SK-N-SH treated with all-trans-retinoic acid at 6 μM for 48 hours (cell line): Measurements from ENCODE around the gene DNM1.

ENCODE experiments used
- ATAC-seq: fragments of 200-7000 bp; cut with Tn5 transposase; 3 replicates; pipeline ENCODE4 v1.9.1; 2020; ENCODE audit warnings: mild to moderate bottlenecking, moderate library complexity
- ARNTL ChIP-seq: fragments of 450-650 bp; formaldehyde crosslinking; IDR thresholded peaks from 2 replicates; pipeline ENCODE4 v1.5.0; 2020; ENCODE audit warnings: low read depth, mild to moderate bottlenecking, moderate library complexity, borderline replicate concordance
- BACH2 ChIP-seq: fragments of 250-450 bp; sonication (Bioruptor Pico); IDR thresholded peaks from 2 replicates; pipeline ENCODE4 v1.9.0; 2021; ENCODE audit warnings: mild to moderate bottlenecking, borderline replicate concordance
- ESRRG ChIP-seq: fragments of 250-450 bp; sonication (Bioruptor Pico); IDR thresholded peaks from 2 replicates; pipeline ENCODE4 v1.6.1; 2021; ENCODE audit warnings: mild to moderate bottlenecking
- GLIS3 ChIP-seq: fragments of 250-450 bp; sonication (Bioruptor Pico); IDR thresholded peaks from 2 replicates; pipeline ENCODE4 v1.5.0; 2020; ENCODE audit warnings: mild to moderate bottlenecking, moderate library complexity
- ISL1 ChIP-seq: fragments of 250-450 bp; sonication (Bioruptor Pico); IDR thresholded peaks from 2 replicates; pipeline ENCODE4 v2.1.2; 2022; ENCODE audit warnings: mild to moderate bottlenecking, moderate library complexity
- OSR1 ChIP-seq: fragments of 250-450 bp; sonication (Bioruptor Pico); IDR thresholded peaks from 2 replicates; pipeline ENCODE4 v1.8.0; 2022; ENCODE audit warnings: moderate library complexity, mild to moderate bottlenecking, inconsistent platforms
- PPARA ChIP-seq: fragments of 250-450 bp; sonication (Bioruptor Pico); IDR thresholded peaks from 2 replicates; pipeline ENCODE4 v1.5.0; 2020; ENCODE audit warnings: mild to moderate bottlenecking, borderline replicate concordance
- RARB ChIP-seq: fragments of 250-450 bp; sonication (Bioruptor Pico); IDR thresholded peaks from 2 replicates; pipeline ENCODE4 v1.8.0; 2021; ENCODE audit warnings: mild to moderate bottlenecking, moderate library complexity
- SNAI2 ChIP-seq: fragments of 250-450 bp; sonication (Bioruptor Pico); IDR thresholded peaks from 2 replicates; pipeline ENCODE4 v1.5.0; 2020; ENCODE audit warnings: mild to moderate bottlenecking, moderate library complexity
- TCF4 ChIP-seq: fragments of 250-450 bp; sonication (Bioruptor Pico); IDR thresholded peaks from 2 replicates; pipeline ENCODE4 v1.8.0; 2021; ENCODE audit warnings: mild to moderate bottlenecking, moderate library complexity, borderline replicate concordance
- TOX ChIP-seq: fragments of 250-450 bp; sonication (Bioruptor Pico); IDR thresholded peaks from 2 replicates; pipeline ENCODE4 v1.8.0; 2021; ENCODE audit warnings: mild to moderate bottlenecking, moderate library complexity, borderline replicate concordance
- ZC3H10 ChIP-seq: fragments of 250-450 bp; sonication (Bioruptor Pico); IDR thresholded peaks from 2 replicates; pipeline ENCODE4 v1.5.1; 2021; ENCODE audit warnings: mild to moderate bottlenecking, moderate library complexity
- ZFP30 ChIP-seq: fragments of 450-650 bp; formaldehyde crosslinking; IDR thresholded peaks from 2 replicates; pipeline ENCODE4 v1.5.0; 2022; ENCODE audit warnings: mild to moderate bottlenecking, moderate library complexity
- ZNF565 ChIP-seq: fragments of 450-650 bp; formaldehyde crosslinking; conservative IDR thresholded peaks from 2 replicates; pipeline ENCODE4 v1.5.0; 2020; ENCODE audit warnings: low read depth, mild to moderate bottlenecking, moderate library complexity
- ZNF70 ChIP-seq: fragments of 450-650 bp; formaldehyde crosslinking; IDR thresholded peaks from 2 replicates; pipeline ENCODE4 v1.5.0; 2020; ENCODE audit warnings: mild to moderate bottlenecking, moderate library complexity
- ZNF8 ChIP-seq: fragments of 450-650 bp; formaldehyde crosslinking; IDR thresholded peaks from 2 replicates; pipeline ENCODE4 v1.5.0; 2020; ENCODE audit warnings: mild to moderate bottlenecking, moderate library complexity
- TF ChIP-seq, protein P1 (sequence below): fragments of 250-450 bp; sonication (Bioruptor Pico); IDR thresholded peaks from 2 replicates; pipeline ENCODE4 v1.8.0; 2020; ENCODE audit warnings: mild to moderate bottlenecking, moderate library complexity, borderline replicate concordance
- TF ChIP-seq, protein P2 (sequence below): fragments of 250-450 bp; sonication (Bioruptor Pico); IDR thresholded peaks from 2 replicates; pipeline ENCODE4 v1.5.0; 2020; ENCODE audit warnings: mild to moderate bottlenecking, moderate library complexity
- TF ChIP-seq, protein P3 (sequence below): fragments of 250-450 bp; sonication (Bioruptor Pico); IDR thresholded peaks from 2 replicates; pipeline ENCODE4 v1.5.1; 2021; ENCODE audit warnings: mild to moderate bottlenecking, moderate library complexity
- TF ChIP-seq, protein P4 (sequence below): fragments of 250-450 bp; sonication (Bioruptor Pico); IDR thresholded peaks from 2 replicates; pipeline ENCODE4 v1.5.1; 2020; ENCODE audit warnings: low read depth, mild to moderate bottlenecking, moderate library complexity
- TF ChIP-seq, protein P5 (sequence below): fragments of 250-450 bp; sonication (Bioruptor Pico); IDR thresholded peaks from 2 replicates; pipeline ENCODE4 v1.8.0; 2021; ENCODE audit warnings: low read depth, mild to moderate bottlenecking, moderate library complexity, borderline replicate concordance

The DNM1 gene

DNA sequence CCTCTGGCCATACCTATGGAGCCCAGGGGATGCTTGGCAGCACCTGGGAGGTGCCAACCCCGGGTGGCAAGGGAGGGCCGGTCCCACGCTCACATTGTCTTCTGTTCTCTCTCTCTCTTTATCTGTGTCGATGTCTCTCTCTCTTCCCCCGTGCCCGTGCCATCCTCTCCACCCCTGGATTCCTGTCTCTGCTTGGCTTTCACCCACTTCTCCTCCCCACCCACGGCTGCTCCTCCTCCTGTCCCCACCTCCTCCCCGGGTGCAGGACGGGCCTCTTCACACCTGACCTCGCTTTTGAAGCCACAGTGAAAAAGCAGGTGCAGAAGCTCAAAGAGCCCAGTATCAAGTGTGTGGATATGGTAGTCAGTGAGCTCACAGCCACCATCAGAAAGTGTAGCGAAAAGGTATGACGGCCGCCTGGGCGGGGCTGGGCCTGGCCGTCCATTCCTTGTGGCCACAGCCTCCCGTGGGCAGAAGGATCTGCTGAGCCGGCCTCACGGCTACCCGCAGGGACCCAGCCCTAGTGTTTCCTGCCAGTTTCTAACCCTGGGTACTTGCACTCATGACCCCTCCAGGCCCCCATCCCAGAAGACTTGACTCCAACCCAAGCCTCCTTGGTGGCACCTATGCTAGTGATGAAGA is 22.7 kb downstream of the DNM1 start:
- ATAC-seq = no peak
- TF ChIP-seq BACH2 (no peak), ZC3H10 (no peak), OSR1 (CRISPR knock-in tag) (no peak), ZNF8 (CRISPR knock-in tag) (no peak), RARB (CRISPR knock-in tag) (no peak), ZNF565 (no peak), TCF4 (CRISPR knock-in tag) (no peak), TOX (CRISPR knock-in tag) (no peak), ZNF70 (no peak), SNAI2 (CRISPR knock-in tag) (no peak), ZFP30 (CRISPR knock-in tag) (no peak), PPARA (no peak), ESRRG (CRISPR knock-in tag) (no peak), ISL1 (CRISPR knock-in tag) (no peak), ARNTL (CRISPR knock-in tag) (no peak)
- TF ChIP-seq, protein P1, sequence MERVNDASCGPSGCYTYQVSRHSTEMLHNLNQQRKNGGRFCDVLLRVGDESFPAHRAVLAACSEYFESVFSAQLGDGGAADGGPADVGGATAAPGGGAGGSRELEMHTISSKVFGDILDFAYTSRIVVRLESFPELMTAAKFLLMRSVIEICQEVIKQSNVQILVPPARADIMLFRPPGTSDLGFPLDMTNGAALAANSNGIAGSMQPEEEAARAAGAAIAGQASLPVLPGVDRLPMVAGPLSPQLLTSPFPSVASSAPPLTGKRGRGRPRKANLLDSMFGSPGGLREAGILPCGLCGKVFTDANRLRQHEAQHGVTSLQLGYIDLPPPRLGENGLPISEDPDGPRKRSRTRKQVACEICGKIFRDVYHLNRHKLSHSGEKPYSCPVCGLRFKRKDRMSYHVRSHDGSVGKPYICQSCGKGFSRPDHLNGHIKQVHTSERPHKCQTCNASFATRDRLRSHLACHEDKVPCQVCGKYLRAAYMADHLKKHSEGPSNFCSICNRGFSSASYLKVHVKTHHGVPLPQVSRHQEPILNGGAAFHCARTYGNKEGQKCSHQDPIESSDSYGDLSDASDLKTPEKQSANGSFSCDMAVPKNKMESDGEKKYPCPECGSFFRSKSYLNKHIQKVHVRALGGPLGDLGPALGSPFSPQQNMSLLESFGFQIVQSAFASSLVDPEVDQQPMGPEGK (CRISPR knock-in tag) = no peak
- TF ChIP-seq, protein P2, sequence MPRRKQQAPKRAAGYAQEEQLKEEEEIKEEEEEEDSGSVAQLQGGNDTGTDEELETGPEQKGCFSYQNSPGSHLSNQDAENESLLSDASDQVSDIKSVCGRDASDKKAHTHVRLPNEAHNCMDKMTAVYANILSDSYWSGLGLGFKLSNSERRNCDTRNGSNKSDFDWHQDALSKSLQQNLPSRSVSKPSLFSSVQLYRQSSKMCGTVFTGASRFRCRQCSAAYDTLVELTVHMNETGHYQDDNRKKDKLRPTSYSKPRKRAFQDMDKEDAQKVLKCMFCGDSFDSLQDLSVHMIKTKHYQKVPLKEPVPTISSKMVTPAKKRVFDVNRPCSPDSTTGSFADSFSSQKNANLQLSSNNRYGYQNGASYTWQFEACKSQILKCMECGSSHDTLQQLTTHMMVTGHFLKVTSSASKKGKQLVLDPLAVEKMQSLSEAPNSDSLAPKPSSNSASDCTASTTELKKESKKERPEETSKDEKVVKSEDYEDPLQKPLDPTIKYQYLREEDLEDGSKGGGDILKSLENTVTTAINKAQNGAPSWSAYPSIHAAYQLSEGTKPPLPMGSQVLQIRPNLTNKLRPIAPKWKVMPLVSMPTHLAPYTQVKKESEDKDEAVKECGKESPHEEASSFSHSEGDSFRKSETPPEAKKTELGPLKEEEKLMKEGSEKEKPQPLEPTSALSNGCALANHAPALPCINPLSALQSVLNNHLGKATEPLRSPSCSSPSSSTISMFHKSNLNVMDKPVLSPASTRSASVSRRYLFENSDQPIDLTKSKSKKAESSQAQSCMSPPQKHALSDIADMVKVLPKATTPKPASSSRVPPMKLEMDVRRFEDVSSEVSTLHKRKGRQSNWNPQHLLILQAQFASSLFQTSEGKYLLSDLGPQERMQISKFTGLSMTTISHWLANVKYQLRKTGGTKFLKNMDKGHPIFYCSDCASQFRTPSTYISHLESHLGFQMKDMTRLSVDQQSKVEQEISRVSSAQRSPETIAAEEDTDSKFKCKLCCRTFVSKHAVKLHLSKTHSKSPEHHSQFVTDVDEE = no peak
- TF ChIP-seq, protein P3, sequence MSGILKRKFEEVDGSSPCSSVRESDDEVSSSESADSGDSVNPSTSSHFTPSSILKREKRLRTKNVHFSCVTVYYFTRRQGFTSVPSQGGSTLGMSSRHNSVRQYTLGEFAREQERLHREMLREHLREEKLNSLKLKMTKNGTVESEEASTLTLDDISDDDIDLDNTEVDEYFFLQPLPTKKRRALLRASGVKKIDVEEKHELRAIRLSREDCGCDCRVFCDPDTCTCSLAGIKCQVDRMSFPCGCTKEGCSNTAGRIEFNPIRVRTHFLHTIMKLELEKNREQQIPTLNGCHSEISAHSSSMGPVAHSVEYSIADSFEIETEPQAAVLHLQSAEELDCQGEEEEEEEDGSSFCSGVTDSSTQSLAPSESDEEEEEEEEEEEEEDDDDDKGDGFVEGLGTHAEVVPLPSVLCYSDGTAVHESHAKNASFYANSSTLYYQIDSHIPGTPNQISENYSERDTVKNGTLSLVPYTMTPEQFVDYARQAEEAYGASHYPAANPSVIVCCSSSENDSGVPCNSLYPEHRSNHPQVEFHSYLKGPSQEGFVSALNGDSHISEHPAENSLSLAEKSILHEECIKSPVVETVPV (CRISPR knock-in tag) = no peak
- TF ChIP-seq, protein P4, sequence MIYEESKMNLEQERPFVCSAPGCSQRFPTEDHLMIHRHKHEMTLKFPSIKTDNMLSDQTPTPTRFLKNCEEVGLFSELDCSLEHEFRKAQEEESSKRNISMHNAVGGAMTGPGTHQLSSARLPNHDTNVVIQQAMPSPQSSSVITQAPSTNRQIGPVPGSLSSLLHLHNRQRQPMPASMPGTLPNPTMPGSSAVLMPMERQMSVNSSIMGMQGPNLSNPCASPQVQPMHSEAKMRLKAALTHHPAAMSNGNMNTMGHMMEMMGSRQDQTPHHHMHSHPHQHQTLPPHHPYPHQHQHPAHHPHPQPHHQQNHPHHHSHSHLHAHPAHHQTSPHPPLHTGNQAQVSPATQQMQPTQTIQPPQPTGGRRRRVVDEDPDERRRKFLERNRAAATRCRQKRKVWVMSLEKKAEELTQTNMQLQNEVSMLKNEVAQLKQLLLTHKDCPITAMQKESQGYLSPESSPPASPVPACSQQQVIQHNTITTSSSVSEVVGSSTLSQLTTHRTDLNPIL (CRISPR knock-in tag) = no peak
- TF ChIP-seq, protein P5, sequence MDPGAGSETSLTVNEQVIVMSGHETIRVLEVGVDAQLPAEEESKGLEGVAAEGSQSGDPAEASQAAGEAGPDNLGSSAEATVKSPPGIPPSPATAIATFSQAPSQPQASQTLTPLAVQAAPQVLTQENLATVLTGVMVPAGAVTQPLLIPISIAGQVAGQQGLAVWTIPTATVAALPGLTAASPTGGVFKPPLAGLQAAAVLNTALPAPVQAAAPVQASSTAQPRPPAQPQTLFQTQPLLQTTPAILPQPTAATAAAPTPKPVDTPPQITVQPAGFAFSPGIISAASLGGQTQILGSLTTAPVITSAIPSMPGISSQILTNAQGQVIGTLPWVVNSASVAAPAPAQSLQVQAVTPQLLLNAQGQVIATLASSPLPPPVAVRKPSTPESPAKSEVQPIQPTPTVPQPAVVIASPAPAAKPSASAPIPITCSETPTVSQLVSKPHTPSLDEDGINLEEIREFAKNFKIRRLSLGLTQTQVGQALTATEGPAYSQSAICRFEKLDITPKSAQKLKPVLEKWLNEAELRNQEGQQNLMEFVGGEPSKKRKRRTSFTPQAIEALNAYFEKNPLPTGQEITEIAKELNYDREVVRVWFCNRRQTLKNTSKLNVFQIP (CRISPR knock-in tag) = no peak
- TF ChIP-seq, all 23 proteins: peak for 0

DNA sequence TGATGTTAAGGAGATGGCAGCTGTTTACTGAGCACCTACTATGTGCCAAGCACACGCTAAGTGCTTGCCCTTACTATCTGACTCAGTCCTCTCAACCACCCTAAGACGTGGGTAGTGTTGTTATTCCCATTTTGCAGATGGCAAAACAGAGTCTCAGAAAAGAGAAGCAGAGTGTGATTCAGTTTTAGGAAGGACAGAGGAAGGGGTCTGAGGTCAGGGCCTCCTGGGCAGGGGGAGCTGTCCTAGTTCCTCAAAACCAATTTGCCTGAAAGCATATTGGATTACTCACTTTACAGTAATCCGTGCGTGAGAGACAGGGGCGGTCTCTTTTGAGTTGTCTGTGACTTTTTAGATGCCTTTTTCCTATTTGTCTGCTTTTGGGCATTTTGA is 23.2 kb downstream of the DNM1 start:
- no peak for ATAC-seq
- TF ChIP-seq, protein P3 (CRISPR knock-in tag) = no peak
- TF ChIP-seq ZNF70 (no peak), TCF4 (CRISPR knock-in tag) (no peak), RARB (CRISPR knock-in tag) (no peak), ZFP30 (CRISPR knock-in tag) (no peak), ZC3H10 (no peak), ARNTL (CRISPR knock-in tag) (no peak), ISL1 (CRISPR knock-in tag) (no peak), BACH2 (no peak), GLIS3 (CRISPR knock-in tag) (no peak), PPARA (no peak)
- TF ChIP-seq, protein P1 (CRISPR knock-in tag) = no peak
- TF ChIP-seq, protein P4 (CRISPR knock-in tag) = no peak
- TF ChIP-seq, protein P2 = no peak
